HG02610 (cell line): ENCODE measurements around the gene DAZAP1.

Experiments used
- ATAC-seq: cut with Tn5 transposase; IDR thresholded peaks from one replicate; pipeline ENCODE4 v1.9.1; 2021; ENCODE audit warnings: mild to moderate bottlenecking, moderate library complexity; ENCODE audit not compliant: unreplicated experiment

The DAZAP1 gene

DNA sequence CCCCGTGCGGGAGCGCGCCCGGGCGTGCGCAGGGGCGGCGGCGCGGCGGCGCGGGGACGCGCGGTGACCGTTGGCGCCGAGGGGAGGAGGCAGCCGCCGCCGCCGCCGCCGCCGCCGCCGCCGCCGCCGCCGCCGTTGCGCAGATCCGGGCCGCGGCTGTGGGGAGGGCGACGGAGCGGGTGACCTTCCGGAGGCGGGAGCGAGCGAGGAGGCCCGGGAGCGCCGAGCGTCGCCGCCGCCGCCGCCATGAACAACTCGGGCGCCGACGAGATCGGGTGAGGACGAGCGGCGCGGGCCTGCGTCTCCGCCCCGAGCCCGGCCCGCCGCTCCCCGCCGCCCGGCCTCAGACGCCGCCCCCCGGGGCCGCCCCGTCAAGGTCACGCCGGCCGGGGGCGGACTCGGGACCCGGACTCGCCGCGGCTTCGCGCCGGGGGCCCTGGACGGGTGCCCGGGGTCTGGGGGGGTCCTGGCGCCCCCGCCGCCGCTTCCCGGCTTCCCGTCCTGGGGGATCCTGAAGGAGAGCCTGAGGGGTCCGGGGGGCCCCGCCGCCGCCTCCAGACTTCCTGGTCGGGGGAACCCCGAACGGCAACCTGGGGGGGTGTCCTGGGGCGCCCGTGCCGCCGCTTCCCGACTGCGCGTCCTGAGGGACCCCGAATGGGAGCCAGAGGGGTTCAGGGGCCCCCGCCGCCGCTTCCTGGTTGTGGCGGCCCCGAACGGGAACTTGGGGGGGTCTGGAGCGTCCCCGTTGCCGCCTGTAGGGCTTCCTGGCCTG is at the start of gene DAZAP1:
TSS of gene DAZAP1 (plus strand) at position 59 of the 772 bp plus-strand sequence. CDS start at position 247, 188 bp downstream.
- ATAC-seq = peak; percentile 29

- no peak for ATAC-seq
These were observed 47.1 kb upstream of the DAZAP1 start for GRCh38 chr19:1360126-1360817.

GRCh38 chr19:1360818-1361461 is 46.4 kb upstream of the DAZAP1 start:
- ATAC-seq = no peak

DNA sequence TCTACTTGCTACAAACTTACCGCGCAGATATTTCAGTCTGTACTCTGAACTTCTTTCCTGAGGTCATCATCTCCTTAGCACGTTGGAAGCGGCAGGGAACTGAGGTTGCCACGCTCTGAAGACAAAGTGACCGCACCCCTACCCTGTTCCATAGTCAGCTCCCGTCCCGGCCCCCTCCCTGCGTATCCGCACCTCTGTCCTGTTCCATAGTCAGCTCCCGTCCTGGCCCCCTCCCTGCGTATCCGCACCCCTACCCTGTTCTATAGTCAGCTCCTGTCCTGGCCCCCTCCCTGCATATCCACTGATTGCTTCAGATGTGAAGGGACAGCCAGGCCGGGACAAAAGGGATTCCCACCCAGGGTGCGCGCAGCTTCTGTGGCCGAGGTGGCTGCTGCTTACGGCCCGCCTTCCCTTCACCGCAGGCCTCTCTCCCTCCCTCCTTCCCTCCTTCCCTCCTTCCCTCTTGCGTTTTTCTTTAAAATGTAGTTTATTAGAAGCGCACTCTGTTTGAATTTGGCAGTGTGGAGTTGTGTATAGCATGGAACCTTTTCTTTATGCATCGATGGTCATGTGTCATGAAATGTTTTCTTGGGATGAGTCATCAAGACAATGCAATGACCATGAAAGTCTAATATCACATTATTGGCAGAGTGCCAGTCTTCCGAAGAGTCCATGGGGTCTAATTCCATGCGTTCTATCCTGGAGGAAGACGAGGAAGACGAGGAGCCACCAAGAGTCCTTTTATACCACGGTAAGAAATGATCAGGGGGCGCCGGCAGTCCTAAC is 45.6 kb upstream of the DAZAP1 start:
- ATAC-seq = no peak

DNA sequence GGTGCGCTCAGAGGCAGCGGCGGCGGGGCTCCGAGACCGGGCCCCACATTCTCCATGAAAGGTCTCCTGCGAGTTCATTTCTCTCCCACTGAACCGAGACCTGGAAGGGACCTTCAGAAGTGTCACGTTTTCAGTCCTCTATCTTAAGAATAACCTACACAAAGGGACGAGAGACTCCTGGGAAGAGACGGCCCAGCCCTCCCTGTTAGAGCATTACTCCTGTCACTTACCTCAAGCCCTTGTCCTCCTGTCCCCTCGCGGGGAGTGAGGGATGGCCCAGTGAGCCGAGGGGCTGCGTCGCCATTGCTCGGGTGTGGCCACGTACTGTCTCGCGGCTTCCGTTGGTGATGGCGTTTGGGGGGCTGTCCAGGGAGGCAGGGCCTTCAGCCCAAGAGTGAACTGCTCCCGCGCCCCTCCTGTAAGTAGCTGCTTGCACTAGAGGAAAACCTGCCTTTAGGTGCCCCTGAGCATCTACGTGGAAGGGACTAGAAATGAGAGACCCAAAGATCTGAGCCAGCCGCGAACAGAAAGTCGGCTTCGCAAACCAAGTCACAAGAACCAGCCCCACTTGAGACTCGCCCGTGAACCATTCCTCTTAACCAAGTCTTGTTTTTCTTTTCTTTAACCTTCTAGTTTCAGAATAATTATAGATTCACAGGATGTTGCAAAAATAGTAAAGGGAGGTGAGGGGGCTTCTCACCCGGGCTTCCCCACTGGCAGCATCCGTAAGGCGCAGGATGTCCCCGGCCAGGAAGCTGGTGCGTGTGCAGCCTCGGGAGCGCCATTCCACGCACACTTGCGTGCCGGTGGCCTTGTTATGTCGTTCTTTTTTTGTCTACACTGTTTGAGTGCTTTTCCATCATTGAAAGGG is 44.8 kb upstream of the DAZAP1 start:
- ATAC-seq = no peak

GRCh38 chr19:1363599-1363998 is 43.8 kb upstream of the DAZAP1 start:
- ATAC-seq = no peak

GRCh38 chr19:1364070-1364704 is 43.2 kb upstream of the DAZAP1 start:
- ATAC-seq = peak; percentile 38

- no peak for ATAC-seq
These were observed 41.8 kb upstream of the DAZAP1 start for GRCh38 chr19:1365319-1366269.

GRCh38 chr19:1366296-1366695 is 41.1 kb upstream of the DAZAP1 start:
- no peak for ATAC-seq

DNA sequence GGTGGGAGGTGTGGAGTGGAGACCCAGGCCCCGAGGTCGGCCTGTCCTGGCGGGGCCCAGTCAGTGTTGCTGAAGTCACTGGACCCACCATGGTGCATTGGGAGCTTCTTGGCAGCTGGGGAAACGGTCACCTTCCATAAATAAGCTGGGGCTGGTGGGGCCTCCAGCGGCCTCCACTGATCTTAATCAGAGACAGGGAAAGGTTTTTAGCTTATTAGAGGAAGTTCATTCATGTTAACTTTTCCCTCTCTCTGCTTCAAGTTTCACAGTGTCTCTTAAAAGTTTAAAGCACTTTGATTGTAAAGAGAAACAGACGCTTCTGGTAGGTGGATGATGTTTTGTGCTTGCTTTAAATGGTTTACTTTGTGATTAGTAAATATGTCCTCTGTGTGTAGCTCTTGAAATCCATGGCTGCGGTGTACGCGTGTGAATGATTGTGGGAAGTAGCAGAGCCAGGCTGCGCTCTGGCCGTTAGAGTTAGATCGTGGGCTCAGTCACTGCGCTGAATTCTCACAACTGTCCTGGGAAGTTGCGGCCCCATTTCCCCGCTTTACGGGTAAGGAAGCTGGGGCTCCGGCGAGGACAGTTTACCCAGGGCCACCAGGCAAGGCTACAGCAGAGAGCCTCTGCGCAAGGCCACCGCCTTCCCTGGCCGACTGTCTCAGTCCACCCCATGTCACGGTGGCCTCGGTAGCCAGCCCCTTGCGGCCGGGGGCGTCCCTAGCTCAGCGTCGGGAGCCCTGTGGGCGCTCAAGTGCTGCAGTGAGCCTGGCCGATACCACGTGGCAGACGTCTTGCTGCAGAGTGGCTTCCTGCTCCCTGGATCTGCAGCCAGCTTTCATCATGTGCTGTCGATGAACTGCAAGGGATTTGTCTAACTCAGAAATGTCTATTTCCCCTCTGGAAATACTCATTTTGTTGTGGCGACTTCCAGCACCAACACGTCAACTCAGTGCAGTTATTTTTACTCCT is 40.2 kb upstream of the DAZAP1 start:
- ATAC-seq = no peak

DNA sequence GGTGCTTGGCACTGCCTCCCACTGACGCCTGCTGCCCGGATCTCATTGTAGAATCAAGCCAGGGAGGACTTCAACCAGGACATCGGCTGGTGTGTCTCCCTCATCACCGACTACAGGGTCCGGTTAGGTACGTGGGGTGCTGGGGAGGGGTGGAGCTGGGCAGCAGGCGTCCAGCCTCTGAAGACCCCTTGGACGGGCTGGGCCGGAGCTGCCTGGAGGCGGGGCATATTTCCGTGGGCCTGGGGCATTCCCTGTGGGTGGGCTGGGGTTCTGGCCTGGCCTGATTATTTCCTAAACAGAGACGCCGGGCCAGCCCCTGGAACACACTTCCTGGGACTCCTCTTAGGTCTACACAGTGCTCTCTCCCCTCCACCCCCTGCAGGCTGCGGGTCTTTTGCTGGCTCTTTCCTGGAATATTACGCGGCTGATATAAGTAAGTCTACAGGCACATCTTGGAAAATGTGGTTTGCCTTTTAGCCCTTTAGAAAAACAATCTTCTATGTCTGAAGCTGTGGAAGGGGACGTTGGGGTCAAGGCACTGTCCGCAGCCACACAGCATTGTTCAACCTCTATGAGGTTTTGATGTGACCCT is 38.1 kb upstream of the DAZAP1 start:
- ATAC-seq = no peak

DNA sequence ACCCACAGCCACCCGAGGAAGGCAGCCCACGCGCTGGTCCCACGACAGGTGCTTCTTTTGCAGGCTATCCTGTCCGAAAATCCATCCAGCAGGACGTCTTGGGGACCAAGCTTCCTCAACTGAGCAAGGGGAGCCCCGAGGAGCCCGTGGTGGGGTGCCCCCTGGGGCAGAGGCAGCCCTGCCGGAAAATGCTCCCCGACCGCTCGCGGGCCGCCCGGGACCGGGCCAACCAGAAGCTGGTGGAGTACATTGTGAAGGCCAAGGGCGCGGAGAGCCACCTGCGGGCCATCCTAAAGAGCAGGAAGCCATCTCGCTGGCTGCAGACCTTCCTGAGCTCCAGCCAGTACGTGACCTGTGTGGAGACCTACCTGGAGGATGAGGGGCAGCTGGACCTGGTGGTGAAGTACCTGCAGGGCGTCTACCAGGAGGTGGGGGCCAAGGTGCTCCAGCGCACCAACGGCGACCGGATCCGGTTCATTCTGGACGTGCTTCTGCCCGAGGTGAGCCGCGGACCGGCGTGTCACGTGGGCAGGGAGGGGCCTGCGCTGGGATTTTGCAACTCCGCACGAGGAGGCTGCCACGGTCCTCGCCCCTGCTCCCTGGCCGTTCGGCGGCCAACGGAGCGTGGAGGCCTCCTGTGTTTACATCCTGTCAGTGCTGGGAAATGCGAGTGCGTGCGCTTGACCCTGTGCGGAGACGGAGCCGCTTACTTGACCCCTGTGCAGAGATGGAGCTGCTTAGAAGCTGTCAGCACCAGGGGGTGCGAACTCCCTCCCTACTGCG is 36.6 kb upstream of the DAZAP1 start:
- ATAC-seq = no peak

DNA sequence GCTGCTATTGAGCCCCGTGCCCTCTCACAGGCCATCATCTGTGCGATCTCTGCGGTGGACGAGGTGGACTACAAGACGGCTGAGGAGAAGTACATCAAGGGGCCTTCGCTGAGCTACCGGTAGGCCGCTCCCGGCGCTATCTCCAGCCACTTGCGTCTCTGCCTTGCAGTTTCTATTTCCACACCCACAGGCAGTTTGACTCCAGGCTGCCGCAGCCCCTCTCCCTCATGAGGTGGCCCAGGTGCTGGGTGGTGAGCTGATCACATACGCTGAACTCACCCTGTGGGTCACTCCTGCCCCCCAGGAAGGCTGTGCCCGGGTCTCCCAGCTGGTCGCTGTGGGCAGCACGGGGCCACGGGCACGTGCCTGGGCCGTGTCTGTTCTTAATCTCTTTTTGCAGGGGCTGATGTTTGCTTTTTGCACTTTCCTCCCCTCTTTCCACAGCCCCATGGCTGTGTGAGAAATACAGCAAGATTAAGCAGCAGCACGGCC is 34.3 kb upstream of the DAZAP1 start:
- no peak for ATAC-seq

DNA sequence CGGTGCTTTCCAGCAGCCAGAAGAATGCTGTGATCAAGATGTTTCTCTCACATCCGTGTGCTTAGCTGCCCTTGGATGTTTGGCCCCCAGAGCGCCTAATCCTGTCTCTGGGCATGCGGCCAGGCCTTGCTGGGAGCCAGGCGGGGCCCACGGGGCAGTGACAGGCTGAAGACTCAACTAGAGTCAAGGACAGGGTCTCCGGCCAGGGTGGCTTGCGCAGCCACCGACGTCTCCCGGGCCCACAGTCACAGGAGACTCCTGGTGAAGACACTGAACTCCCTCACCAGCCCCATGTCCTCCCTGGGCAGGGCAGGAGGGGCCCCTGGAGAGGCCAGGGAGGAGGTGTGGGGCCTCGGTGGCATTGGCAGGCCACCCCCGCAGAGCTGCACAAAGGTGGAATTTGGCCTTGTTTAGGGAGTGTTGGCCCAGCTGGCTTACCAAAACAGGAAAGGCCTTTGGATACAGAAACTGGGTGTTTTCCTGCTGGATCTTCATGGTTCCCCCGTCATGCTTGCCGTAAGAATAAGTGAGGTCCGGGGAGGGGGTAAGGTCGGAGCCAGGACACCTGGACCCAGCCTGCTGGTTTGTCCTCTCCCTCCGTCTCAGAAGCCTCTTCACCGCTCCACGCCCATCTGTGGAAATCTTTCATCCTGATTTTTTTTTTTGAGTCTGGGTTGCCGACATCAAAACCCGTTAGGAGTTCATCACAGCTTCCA is 33.7 kb upstream of the DAZAP1 start:
- no peak for ATAC-seq

DNA sequence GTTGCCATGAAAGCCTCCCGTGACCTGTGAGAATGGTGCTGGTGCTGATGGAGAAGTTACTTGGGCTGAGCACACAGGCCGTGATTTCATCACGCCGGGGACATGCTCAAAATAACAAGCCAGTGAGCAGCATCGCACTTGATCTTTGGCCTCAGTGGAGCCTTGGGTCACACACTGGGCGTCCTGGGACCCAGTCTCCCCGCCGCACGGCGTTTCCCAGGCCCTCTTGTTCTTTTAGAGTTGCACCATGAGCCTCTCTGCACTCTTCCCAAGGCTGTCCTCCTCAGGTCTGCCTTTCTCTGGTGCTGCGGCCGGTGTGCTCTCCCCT is 33.2 kb upstream of the DAZAP1 start:
- no peak for ATAC-seq

DNA sequence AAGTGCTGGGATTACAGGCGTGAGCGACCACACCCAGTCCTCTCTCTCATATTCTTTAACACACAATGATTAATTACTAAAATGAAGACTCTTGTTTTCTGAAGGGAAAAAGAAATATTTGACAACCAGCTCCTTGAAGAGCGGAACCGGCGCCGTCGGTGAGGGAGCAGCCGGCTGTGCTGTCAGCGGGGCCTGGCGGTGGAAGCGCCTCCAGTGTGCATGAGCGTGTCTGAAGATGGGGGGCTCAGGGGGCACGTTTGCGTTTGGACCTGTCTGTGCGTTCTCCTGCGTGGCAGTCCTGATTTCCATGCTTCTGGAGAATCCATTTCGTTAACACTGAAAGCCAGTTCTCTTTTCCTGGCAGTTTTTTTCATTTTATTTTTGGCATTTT is 31.0 kb upstream of the DAZAP1 start:
- ATAC-seq = no peak
